ENCODE results near the gene ZNF438.
A peak's percentile ranks its signal among the peaks of the same experiment; 100 is the strongest.

The ZNF438 gene

GRCh38 chr10:30878920-30879319 is 152.7 kb downstream of the ZNF438 start:
- DNase-seq (ENCODE audit: low spot score), result no peak

DNA sequence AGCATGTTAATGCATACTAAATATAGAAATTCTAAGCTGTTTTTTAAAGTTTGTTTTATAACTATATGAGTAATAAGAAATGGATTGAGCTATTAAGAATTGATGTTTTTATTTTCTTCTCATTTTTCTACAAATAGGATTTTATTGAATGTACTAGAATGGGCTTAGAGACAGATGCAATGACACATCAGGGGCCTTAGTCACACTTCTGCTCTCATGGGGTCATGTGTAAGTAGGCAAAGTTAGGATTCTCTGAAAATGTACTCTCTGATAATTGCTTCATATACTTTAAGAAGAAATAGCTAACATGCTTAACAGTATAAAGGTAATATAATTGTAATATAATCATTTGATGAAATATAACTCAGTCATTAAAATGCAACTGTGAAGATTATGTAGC is 154.6 kb downstream of the ZNF438 start:
- DNase-seq (ENCODE audit: low spot score), result peak; percentile 68

DNA sequence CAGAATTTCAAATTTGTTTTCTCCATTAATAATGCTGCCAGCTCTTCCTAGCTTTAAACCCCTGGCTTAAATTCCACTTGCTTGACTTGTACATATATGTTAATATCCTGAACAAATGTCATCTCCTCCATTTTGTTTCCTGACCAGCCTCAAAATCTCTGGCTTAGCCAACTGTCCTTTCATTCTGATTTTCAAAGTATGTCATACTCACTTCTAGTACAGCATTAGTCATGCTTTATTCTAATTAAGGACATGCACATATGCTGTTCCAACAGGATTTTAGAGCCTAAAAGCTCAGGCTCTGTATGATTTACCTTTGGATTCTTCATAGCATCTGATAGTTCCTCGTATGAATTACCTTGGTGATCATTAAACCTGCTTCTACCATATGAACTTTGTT is 158.3 kb downstream of the ZNF438 start:
- peak; percentile 54 for DNase-seq (ENCODE audit: low spot score)

DNA sequence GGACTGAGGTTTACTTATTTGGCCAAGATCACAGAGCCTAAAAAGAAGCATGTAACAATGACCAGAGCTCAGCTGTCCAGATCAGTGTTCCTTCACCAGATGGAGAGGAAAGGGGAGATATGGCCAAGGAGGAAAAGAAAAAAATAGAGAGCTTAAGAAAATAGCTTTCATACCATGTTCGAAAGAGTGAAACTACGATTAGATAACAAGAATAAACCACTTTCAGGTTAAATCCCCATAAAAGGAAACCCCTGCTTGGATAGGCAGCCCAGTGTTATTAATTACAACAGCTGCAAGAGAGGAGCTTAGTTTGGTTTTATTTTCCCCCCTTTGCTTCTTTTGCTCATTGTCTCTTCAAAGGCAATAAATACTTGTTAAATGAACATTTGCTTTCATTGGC is 160.8 kb downstream of the ZNF438 start:
- no peak for DNase-seq (ENCODE audit: low spot score)

DNA sequence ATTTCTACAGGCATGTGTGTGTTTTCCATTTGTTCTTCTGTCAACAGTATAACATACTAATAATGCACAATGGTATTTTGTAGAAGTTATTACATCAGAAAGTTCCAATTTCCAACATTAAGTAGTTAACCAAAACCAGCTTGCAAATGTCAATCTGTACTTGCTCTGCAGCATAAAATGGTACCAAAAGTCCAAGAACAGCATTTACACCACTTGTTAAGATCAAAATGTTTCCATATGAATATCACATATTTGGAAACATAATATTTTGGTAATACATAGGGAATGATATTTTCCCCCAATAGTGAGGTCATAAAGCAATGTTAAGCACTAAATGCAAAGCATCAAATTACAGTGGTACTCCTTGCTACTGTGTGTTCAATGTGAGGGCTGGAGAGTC is 162.1 kb downstream of the ZNF438 start:
- DNase-seq (ENCODE audit: low spot score), result no peak

GRCh38 chr10:30868611-30869010 is 163.1 kb downstream of the ZNF438 start:
- DNase-seq (ENCODE audit: low spot score), result no peak

- no peak for DNase-seq (ENCODE audit: low spot score)
These were observed 164.8 kb downstream of the ZNF438 start for GRCh38 chr10:30866896-30867295.

DNA sequence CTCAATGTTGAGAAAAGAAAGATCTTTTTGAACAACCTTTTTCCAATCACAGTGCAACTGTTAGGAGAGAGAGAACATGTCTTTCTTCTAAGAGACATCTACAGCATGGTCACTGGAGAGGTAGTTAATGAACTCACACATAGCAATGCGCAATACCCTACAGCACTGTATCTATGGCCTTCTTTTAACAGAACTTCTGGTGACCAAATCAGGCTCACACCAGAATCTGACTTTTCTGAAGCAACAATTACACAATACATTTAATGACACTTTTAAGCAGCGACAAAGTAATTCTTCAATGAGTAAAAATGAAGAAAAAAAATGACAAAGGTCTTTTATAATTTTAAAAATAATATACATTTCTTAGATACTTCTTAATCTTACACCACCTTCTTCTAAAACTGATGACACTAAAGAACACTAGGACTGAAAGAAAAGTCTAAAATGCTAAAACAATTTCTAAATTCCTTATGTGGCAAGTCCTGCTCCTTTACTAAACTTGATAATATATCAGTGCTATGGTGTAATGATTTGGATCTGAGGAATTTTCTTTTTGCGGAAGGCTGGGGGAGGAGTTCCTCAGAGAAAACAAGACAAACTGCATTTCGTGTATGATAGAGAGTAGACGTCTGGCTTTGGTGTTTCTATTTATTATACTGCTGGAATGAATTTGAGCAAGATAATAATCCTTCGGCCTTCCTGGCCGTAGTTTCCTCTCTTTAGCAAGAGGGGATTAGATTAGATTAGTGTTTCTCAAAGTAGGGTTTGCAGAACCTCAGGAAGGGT is 166.3 kb downstream of the ZNF438 start:
- DNase-seq (ENCODE audit: low spot score), result no peak

GRCh38 chr10:30863516-30864210 is 168.0 kb downstream of the ZNF438 start:
- DNase-seq (ENCODE audit: low spot score), result no peak

GRCh38 chr10:30862486-30862885 is 169.2 kb downstream of the ZNF438 start:
- no peak for DNase-seq (ENCODE audit: low spot score)

GRCh38 chr10:30861976-30862375 is 169.7 kb downstream of the ZNF438 start:
- no peak for DNase-seq (ENCODE audit: low spot score)

- no peak for DNase-seq (ENCODE audit: low spot score)
These were observed 170.4 kb downstream of the ZNF438 start for GRCh38 chr10:30861221-30861620.

DNA sequence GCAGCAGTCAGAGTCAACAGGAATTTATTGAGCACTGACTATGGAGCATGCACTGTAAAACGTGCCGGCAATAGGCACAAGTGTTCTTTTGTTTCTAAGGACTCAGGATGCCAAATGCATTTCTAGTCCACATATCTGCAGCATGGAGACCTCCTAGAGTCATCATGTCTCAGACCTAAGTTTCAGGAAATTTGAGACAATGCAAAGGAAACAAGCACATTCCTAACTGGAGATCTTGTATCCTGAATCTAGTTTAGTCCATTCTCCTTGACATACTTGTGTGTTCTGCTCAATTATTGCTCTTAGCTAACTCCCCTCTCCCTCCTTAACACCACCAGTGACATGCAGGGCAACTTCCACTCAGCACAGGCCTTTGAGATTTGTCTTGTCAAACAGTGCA is 173.2 kb downstream of the ZNF438 start:
- DNase-seq (ENCODE audit: low spot score), result no peak

DNA sequence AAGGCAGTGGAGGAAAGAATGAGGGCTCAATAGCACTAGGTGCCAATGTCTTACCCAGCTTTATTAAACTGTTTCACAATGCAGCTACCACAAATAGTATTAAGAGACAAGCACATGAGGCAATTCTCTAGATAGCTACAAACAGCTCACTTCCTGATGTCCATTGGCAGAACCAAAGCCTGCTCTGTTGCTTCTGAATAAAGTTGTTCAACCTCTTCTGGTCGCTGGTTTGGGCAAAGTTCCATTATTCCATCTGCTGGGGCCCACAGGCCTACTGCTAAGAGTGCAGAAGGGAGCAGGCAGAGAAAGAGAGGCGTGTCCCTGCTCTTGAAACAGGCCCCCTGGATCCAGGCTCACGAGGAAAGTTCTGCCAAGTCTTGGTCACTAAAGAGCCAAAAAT is 173.9 kb downstream of the ZNF438 start:
- no peak for DNase-seq (ENCODE audit: low spot score)

DNA sequence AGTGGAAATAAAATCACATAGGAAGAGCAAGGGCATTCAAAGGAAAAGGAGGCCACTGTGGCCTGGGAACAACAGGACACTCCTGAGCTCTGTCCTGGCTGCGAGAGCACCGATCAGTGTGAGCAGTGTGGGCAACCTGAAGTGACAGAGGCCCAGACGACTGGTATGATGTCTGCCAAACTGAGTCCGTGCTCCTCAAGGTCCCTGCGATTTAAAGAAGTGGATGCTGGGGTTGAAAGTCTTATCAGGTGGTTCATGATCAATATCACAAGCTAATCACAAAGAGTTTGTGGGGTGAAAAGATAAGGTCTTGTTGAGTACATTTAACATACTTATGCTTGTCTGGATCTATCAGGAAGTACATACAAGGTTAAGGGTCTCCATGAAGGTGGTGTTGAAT is 176.5 kb downstream of the ZNF438 start:
- no peak for DNase-seq (ENCODE audit: low spot score)

GRCh38 chr10:30854656-30855055 is 177.0 kb downstream of the ZNF438 start:
- DNase-seq (ENCODE audit: low spot score), result no peak

GRCh38 chr10:30853066-30853465 is 178.6 kb downstream of the ZNF438 start:
- DNase-seq (ENCODE audit: low spot score), result no peak

GRCh38 chr10:30850776-30851175 is 180.9 kb downstream of the ZNF438 start:
- DNase-seq (ENCODE audit: low spot score), result no peak

DNA sequence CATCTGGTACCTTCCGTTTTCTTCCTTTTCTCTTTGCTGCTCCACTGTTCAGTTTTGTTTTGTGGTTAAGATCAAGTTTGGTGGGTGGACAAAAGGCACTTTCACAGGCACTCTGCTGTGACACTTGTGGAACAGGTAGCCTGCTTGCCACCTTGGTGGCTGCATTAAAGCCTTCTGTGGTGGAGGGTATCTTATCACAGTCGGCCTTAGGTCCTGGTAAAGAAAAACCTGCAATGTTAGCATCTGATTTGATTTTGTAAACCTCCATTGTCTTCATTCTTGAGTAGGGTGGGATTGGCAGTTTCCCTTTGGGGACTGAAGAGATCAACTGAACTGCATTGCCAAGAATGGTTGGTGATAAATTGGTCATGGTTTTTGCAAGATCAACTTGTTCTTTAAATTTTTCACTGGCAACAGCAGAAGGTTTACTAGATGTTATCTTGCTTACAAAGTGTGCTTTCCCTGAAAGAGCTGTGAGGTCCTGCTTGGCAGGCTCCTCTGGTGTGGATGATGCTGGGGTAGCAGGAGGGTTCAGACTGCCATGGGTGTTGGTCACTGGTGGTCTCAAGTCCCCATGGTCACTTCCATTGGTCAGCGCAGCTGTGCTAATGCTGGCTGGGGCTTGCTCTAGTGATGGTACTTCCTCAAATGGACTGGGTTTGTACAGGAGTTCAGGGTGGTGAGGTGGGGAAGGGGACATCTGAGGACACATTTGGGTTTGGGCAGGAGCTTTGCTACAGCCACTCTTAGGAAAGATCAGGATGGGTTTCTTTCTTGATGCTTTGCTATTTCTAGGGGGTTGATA is 182.2 kb downstream of the ZNF438 start:
- no peak for DNase-seq (ENCODE audit: low spot score)

DNA sequence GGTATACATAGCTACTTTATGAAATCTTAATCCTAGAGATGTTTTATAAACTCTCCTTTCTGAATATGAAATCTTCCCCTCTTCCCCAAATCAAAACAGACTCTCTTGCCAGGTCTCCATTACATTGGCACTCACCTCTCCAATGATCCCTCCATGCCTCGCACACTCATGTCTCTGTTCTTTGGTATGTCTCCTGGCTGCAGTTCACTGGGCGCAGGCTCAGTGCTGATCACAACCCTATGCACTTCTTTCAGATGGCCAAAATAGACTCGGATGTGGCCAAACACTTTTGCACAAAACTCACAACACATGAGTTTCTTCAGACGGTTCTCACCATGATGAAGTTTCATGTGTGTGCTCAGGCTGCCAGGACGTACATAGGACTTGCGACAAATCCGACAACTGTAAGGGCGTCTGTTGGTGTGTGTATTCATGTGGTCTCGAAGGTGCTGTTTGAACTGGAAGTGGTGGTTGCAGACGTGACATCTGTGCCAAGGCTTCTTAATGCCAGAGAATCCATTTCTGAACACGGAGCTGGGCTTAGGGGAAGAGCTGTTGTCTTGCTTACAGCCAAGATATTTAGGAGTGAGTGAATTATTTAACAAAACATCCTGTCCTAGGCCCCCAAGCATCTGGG is 183.2 kb downstream of the ZNF438 start:
- DNase-seq (ENCODE audit: low spot score), result no peak

DNA sequence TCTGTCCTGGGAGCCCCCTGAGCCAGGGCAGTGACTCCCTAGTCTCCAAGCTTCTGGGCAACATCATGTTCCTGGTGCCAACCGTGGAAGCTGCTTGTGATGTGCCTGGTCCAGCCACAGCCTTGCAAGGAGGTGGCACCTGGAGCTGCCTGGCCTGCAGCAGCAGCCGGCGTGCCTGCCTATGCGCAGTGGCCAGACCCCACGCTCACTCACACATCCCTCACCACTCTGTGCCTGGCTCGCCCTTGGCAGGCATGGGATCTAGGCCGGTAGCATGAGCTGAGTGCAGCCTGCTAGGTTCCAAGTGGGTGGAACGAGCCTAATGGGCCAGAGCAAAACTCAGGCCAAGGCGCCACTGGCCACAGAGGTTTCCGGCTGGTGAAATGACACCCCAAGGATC is 184.0 kb downstream of the ZNF438 start:
- DNase-seq (ENCODE audit: low spot score), result no peak

- DNase-seq (ENCODE audit: low spot score), result no peak
These were observed 184.5 kb downstream of the ZNF438 start for GRCh38 chr10:30847199-30847598.
